Body of pancreas (tissue), 4 donors: ENCODE measurements around the gene PHAF1. TPM values are rescaled to one million over a fixed set of nuclear protein-coding genes. Genes with fewer than 3 reads are reported as not detected.

Experiments
- ATAC-seq: fragments of 150-250 bp; one replicate; pipeline ENCODE4 v1.9.1; 2016
- DNase-seq, 4 donors: peaks; one replicate each; pipeline ENCODE4 v3.0.0-alpha.2; 2019
- H3K27ac ChIP-seq, 4 donors: fragments of 200-600 bp; sonication (generic); 1 replicate in 3 of 4; 2 replicates in 1 of 4; pipeline versions ENCODE4 v1.5.1 to v1.6.1; 2016 to 2019; ENCODE audit warnings: mild to moderate bottlenecking in 1 of 4, mixed read lengths in 1 of 4, moderate library complexity in 1 of 4
- H3K27me3 ChIP-seq, 2 donors: fragments of 200-600 bp; sonication (generic); one replicate each; pipeline ENCODE4 v1.6.0; 2016; ENCODE audit warnings: mild to moderate bottlenecking in 1 of 2
- H3K36me3 ChIP-seq, 2 donors: fragments of 200-600 bp; sonication (generic); replicated peaks in 1 of 2; 2 replicates each; pipeline ENCODE4 v1.5.1; 2016; ENCODE audit warnings: low read depth in 2 of 2; ENCODE audit not compliant: insufficient read depth in 1 of 2
- H3K4me1 ChIP-seq: fragments of 200-600 bp; sonication (generic); one replicate; pipeline ENCODE4 v1.6.0; 2016
- H3K4me3 ChIP-seq, 2 donors: fragments of 200-600 bp; sonication (generic); 1 replicate in 1 of 2; 2 replicates in 1 of 2; pipeline ENCODE4 v1.5.1; 2016 to 2019
- H3K9me3 ChIP-seq, 3 donors: fragments of 200-600 bp; sonication (generic); 1 replicate in 2 of 3; 2 replicates in 1 of 3; pipeline ENCODE4 v1.5.1; 2016
- CTCF ChIP-seq, 7 experiments: fragments of 450-650 bp in 4 of 7; fragments of 200-600 bp in 3 of 7; sonication (generic) in 3 of 7; IDR thresholded peaks; one replicate each; pipeline ENCODE4 v1.5.1; 2016 to 2019; ENCODE audit warnings: antibody characterized with exemption in 7 of 7
- POLR2A ChIP-seq, 3 donors: fragments of 450-650 bp; IDR thresholded peaks; one replicate each; pipeline ENCODE4 v1.6.1; 2016; ENCODE audit warnings: antibody characterized with exemption in 3 of 3, mild to moderate bottlenecking in 2 of 3
- WGBS, 2 donors: methylation state at CpG; one replicate each; pipeline ENCODE4 v1.1.5; 2017; 5-methylcytosine and 5-hydroxymethylcytosine counted together
- intact Hi-C: fragments of 100-400 bp; cut with DNase I; formaldehyde crosslinking; loops from one replicate; pipeline ENCODE4 v1.15.1; 2023
- total RNA-seq, 2 donors: library from RNA; depleted of rRNA; stranded (reverse); fragments of >200 nt; gene quantifications; one replicate each; pipeline ENCODE4 v1.1.0, GENCODE V29; 2016

The PHAF1 gene
- total RNA-seq, 2 donors from 2014 or later: 7.8 to 18.5 TPM

GRCh38 chr16:67105881-67106280, 3.9 kb upstream of the PHAF1 start:
- 44 to 48% methylated on average over 5 of the region's 5 CpGs for WGBS, 2 donors
- intact Hi-C loops: no loop called here

DNA sequence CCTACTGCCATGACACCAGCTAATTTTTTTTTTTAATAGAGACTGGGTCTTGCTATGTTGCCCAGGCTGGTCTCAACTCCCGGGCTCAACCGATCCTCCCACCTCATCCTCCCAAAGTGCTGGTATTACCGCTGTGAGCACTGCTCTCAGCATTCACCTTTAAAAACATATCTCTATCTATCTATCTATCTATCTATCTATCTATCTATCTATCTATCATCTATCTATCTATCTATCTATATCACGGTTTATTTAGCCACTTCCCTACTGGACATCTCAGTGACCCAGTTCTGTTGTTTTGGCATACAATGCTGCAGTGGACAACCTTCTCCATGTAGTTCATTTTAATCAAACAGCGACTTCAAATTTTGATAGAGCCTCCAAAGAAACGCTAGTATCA, 1.3 kb upstream of the PHAF1 start:
- Histone ChIP-seq H3K9me3 (no peaks in the 10 kb centered on the region), H3K27me3 (no peaks in the 10 kb centered on the region), H3K4me3 (no peak overlapping the region), H3K27ac (no peak overlapping the region), H3K36me3 (no peaks in the 10 kb centered on the region), H3K4me1 (peaks cover 30% of the 10 kb centered on the region)
- DNase-seq (no peak), ATAC-seq (no peak)
- TF ChIP-seq POLR2A (IDR thresholded peaks at IDR 0.05) (no peak), CTCF (IDR thresholded peaks at IDR 0.05) (no peak)
- WGBS, 2 donors: 88 to 93% methylated on average over 6 of the region's 6 CpGs
- intact Hi-C loops: no loop called here

More at GRCh38 chr16:67105881-67106280, 3.9 kb upstream of the PHAF1 start:
- Histone ChIP-seq H3K27ac (no peak overlapping the region), H3K4me1 (peaks cover 17% of the 10 kb centered on the region), H3K36me3 (no peaks in the 10 kb centered on the region), H3K9me3 (no peaks in the 10 kb centered on the region), H3K27me3 (no peaks in the 10 kb centered on the region), H3K4me3 (no peak overlapping the region)
- TF ChIP-seq CTCF (IDR thresholded peaks at IDR 0.05): no peak
- no peak for TF ChIP-seq POLR2A (IDR thresholded peaks at IDR 0.05)
- ATAC-seq (no peak), DNase-seq (no peak)

DNA sequence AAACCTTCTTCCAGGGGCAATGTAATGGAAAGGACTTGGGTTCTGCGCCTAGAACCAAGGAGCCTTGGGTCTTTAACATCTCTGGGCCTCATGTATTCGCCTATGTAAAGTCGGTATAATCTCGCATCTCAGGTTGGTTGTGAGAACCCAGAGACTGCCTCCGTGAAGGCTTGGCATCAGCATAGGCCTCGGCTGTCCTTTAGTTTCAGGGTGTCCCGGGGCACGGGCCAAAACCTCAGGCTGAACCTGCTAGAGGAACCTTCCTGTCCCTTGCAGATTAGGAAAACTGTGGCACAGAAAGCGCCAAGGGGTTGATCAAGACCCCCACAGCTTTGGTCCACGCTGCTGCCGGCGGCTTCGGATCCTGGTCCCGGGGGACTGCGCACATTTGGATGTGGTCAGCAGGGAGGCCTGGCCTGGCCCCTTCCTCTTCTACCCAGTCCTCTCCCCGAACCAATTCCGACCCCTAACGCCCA, 772 bp upstream of the PHAF1 start:
- Histone ChIP-seq H3K4me1 (peaks cover 29% of the 10 kb centered on the region), H3K9me3 (no peaks in the 10 kb centered on the region), H3K36me3 (no peaks in the 10 kb centered on the region), H3K27me3 (no peaks in the 10 kb centered on the region), H3K4me3 (no peak overlapping the region), H3K27ac (peak overlapping the region; percentile 46 to 74 (median 66))
- no peak for DNase-seq
- TF ChIP-seq POLR2A (IDR thresholded peaks at IDR 0.05) (no peak), CTCF (IDR thresholded peaks at IDR 0.05) (no peak)
- intact Hi-C loops: no loop called here
- ATAC-seq: no peak
- 79 to 82% methylated on average over 11 to 18 of the region's 18 CpGs for WGBS, 2 donors

DNA sequence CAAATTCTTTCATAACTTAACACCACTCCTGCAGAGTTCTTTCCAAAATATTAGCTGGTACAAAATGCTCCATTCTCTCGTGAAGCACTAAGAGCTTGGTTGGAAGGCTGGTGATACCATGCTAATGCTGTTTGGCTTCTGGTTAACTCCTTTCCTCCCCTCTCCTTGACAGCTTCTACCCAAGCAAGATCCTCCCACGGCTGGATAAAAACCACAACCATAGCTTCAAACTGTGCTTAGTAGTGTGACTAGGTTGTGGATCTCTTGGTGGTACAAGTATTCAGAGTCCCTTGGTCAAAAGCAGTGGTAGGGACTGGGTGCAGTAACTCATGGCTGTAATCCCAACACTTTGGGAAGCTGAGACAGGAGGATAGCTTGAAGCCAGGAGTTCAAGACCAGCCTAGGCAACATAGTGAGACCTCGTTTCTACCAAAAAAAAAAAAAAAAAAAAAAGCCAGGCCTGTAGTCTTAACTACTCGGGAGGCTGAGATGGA, 2.3 kb downstream of the PHAF1 start:
- ATAC-seq (no peak), DNase-seq (no peak)
- Histone ChIP-seq H3K4me1 (peaks cover 24% of the 10 kb centered on the region), H3K36me3 (no peaks in the 10 kb centered on the region), H3K9me3 (no peaks in the 10 kb centered on the region), H3K27ac (no peak overlapping the region), H3K4me3 (no peak overlapping the region), H3K27me3 (no peaks in the 10 kb centered on the region)
- no peak for TF ChIP-seq POLR2A (IDR thresholded peaks at IDR 0.05)
- intact Hi-C loops: no loop called here
- 66 to 68% methylated on average over 4 of the region's 4 CpGs for WGBS, 2 donors

DNA sequence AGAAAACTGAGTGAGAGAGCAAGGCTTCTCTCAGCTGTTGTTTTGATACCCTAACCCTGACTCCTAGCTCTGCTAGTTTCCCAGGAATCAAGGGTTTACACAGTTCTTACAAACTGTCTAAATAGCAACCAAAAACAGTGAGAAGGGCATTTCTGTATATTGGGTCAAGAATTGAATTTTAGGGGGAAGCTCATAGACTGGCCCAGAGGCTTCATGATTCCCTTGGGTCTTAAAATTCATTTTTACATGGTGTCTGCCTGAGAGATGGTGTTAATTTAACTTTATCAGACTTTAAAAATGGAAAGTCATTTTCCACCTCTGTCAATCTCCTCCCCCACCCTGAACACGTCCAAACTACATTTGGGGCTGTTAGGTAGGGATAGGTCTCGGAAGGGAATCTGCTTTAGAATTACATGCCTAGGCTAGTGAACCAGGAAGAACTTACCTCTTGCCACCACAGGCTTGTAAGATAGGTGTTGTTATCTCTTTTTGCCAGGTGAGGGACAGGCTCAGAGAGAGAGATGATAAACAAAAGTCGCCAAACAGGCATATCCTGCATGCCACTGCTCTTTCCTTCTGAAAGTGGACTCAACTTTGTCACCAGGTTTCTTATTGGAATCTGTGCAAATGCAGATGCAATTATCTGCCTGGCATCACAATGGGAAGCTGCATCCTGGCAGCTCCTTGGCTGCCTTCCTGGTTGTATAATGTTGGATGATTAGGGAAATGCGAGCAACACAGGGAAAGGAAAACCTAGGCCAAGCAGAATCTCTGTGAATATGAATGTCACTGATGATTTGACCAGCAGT, 3.1 kb downstream of the PHAF1 start:
- DNase-seq (no peak), ATAC-seq (no peak)
- Histone ChIP-seq H3K36me3 (no peaks in the 10 kb centered on the region), H3K27me3 (no peaks in the 10 kb centered on the region), H3K4me1 (peaks cover 24% of the 10 kb centered on the region), H3K4me3 (no peak overlapping the region), H3K27ac (no peak overlapping the region), H3K9me3 (no peaks in the 10 kb centered on the region)
- intact Hi-C loops: no loop called here
- WGBS, 2 donors: 69 to 70% methylated on average over 4 of the region's 4 CpGs
- no peak for TF ChIP-seq POLR2A (IDR thresholded peaks at IDR 0.05)
- no peak for TF ChIP-seq CTCF (IDR thresholded peaks at IDR 0.05)
